Measurements from ENCODE around the gene BICDL2. TPM values are rescaled to one million over a fixed set of nuclear protein-coding genes. Genes with fewer than 3 reads are reported as not detected.
"Not testable (repeated sequence)": the region's sequence is repeated elsewhere in the genome, so short reads cannot be mapped to it uniquely, and the experiment has no call there.

The BICDL2 gene, protein sequence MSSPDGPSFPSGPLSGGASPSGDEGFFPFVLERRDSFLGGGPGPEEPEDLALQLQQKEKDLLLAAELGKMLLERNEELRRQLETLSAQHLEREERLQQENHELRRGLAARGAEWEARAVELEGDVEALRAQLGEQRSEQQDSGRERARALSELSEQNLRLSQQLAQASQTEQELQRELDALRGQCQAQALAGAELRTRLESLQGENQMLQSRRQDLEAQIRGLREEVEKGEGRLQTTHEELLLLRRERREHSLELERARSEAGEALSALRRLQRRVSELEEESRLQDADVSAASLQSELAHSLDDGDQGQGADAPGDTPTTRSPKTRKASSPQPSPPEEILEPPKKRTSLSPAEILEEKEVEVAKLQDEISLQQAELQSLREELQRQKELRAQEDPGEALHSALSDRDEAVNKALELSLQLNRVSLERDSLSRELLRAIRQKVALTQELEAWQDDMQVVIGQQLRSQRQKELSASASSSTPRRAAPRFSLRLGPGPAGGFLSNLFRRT
- total RNA-seq, result under 1 TPM; 0.20 to 0.23 TPM

- POLR2A ChIA-PET, result no interaction called here
- H3K4me1 Mint-ChIP-seq, result peaks cover 11% of the 10 kb centered on the region
- H3K4me3 Mint-ChIP-seq, result no peak within 1 kb of the TSS
- H3K9me3 Mint-ChIP-seq, result no peaks in the 10 kb centered on the region
- H3K27ac Mint-ChIP-seq, result no peak within 1 kb of the TSS
- DNase-seq, result no peak
- peaks cover 78% of the 10 kb centered on the region for H3K27me3 Mint-ChIP-seq
- H3K36me3 Mint-ChIP-seq (ENCODE audit: low read depth), result peaks cover 2% of the 10 kb centered on the region
- CTCF ChIA-PET, result interaction anchor here (0.7 to 9.5 kb wide), 7 partner anchors 7 to 504 kb away, joined by 3 to 119 read pairs (median 4); partner anchors contain the start of genes CLDN6, HCFC1R1, IL32 and THOC6
These were observed at the start of gene BICDL2 for GRCh38 chr16:3036726-3037315. BICDL2 (minus strand) TSS chr16:3036944; CDS start chr16:3035496, 1,448 bp downstream.

DNA sequence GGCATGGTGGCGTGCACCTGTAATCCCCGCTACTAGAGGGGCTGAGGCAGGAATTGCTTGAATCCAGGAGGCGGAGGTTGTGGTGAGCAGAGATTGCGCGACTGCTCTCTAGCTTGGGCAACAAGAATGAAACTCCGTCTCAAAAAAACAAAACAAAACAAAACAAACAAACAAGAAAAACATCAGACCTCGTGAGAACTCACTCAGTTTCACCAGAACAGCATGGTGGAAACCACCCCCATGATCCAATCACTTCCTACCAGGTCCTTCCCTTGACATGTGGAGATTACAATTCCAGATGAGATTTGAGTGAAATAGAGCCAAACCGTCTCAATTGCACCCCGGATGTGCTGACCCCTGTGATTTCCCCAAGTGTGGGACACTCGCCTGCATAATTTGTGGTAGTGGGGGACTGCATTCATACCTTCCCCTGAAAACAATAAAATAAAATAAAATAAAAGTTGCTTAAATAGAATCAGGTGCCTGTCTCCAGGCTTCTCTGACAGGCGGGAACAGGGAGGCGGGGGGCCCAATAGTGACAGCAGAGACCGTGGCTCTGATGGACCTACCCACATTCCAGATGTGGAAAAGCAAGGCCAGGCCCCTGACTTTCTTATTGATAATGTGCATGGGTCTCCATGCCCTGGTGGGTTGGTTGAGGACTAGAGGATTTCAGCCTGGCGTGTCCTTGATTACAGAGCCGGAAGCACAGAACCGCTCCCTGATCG lies 49.3 kb upstream of the BICDL2 start:
- DNase-seq, result no peak
- H3K9me3 Mint-ChIP-seq, result peaks cover 3% of the 10 kb centered on the region
- peak overlapping the region; percentile 78 for H3K27ac Mint-ChIP-seq
- peak overlapping the region; percentile 69 for H3K4me3 Mint-ChIP-seq
- H3K36me3 Mint-ChIP-seq (ENCODE audit: low read depth), result peaks cover 19% of the 10 kb centered on the region
- H3K27me3 Mint-ChIP-seq, result no peaks in the 10 kb centered on the region
- CTCF ChIA-PET, result interaction anchor here (0.7 to 1.7 kb wide), 3 partner anchors 10 to 39 kb away, joined by 3 to 5 read pairs (median 3); no protein-coding TSS in a partner anchor
- POLR2A ChIA-PET, result no interaction called here
- H3K4me1 Mint-ChIP-seq, result peaks cover 64% of the 10 kb centered on the region

- peak overlapping the region; percentile 27 for H3K4me3 Mint-ChIP-seq
- POLR2A ChIA-PET, result no interaction called here
- H3K36me3 Mint-ChIP-seq (ENCODE audit: low read depth), result peaks cover 24% of the 10 kb centered on the region
- no peaks in the 10 kb centered on the region for H3K27me3 Mint-ChIP-seq
- peaks cover 63% of the 10 kb centered on the region for H3K4me1 Mint-ChIP-seq
- peaks cover 5% of the 10 kb centered on the region for H3K9me3 Mint-ChIP-seq
- CTCF ChIA-PET, result interaction anchor here (0.7 to 1.1 kb wide), 2 partner anchors 9 to 11 kb away, joined by 3 read pairs; no protein-coding TSS in a partner anchor
- H3K27ac Mint-ChIP-seq, result peak overlapping the region; percentile 57
- no peak for DNase-seq
These were observed 48.4 kb upstream of the BICDL2 start for GRCh38 chr16:3084969-3085670.

- Mint-ChIP-seq H3K36me3 (ENCODE audit: low read depth) (peaks cover 31% of the 10 kb centered on the region), H3K27me3 (no peaks in the 10 kb centered on the region), H3K4me1 (peaks cover 68% of the 10 kb centered on the region), H3K27ac (peak overlapping the region; percentile 57), H3K9me3 (peaks cover 10% of the 10 kb centered on the region), H3K4me3 (no peak overlapping the region)
- POLR2A ChIA-PET, result interaction anchor here (0.6 kb wide), 1 partner anchor 633 kb away, joined by 3 read pairs; no protein-coding TSS in a partner anchor
- no peak for DNase-seq
- CTCF ChIA-PET, result interaction anchor here (1.1 to 1.6 kb wide), 3 partner anchors 10 to 50 kb away, joined by 3 to 8 read pairs (median 3); partner anchors contain the start of genes ZNF213 and ZSCAN10
These were observed 47.7 kb upstream of the BICDL2 start for GRCh38 chr16:3084491-3084890.

GRCh38 chr16:3083408-3083807 lies 46.7 kb upstream of the BICDL2 start:
- H3K4me1 Mint-ChIP-seq, result peaks cover 74% of the 10 kb centered on the region
- POLR2A ChIA-PET, H3K4me3 Mint-ChIP-seq, DNase-seq, H3K27me3 Mint-ChIP-seq, H3K27ac Mint-ChIP-seq: not testable (repeated sequence)
- H3K9me3 Mint-ChIP-seq, result peaks cover 14% of the 10 kb centered on the region
- peaks cover 38% of the 10 kb centered on the region for H3K36me3 Mint-ChIP-seq (ENCODE audit: low read depth)
- CTCF ChIA-PET, result interaction anchor here (0.8 to 1.6 kb wide), 4 partner anchors 9 to 51 kb away, joined by 3 to 8 read pairs (median 3); partner anchors contain the start of genes ZNF213 and ZSCAN10

GRCh38 chr16:3081957-3082356 lies 45.2 kb upstream of the BICDL2 start:
- Mint-ChIP-seq H3K4me1 (peaks cover 74% of the 10 kb centered on the region), H3K36me3 (ENCODE audit: low read depth) (peaks cover 51% of the 10 kb centered on the region), H3K9me3 (peaks cover 19% of the 10 kb centered on the region)
- H3K27me3 Mint-ChIP-seq, H3K4me3 Mint-ChIP-seq, POLR2A ChIA-PET, DNase-seq, CTCF ChIA-PET, H3K27ac Mint-ChIP-seq: not testable (repeated sequence)

DNA sequence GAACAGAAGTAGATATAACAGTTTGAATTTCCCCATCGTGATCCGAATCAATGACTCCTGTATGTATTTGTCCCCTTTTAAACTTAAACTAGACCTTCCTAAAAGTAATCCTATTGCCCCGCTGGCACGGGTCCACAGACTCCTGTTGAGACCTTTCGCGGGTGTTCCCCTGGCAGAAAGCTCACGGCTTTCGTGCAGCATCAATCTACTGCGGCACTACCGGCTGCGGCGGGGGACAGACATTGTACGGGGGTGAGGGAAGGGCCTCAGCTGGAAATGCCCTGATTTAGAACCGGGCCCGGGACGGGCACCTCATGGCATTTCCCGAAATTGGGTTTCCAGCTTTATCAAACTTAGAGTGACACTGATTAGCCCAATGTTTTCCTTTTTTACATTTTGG lies 43.3 kb upstream of the BICDL2 start:
- DNase-seq, result no peak
- Mint-ChIP-seq H3K27ac (no peak overlapping the region), H3K36me3 (ENCODE audit: low read depth) (peaks cover 52% of the 10 kb centered on the region), H3K4me1 (peaks cover 80% of the 10 kb centered on the region), H3K27me3 (no peaks in the 10 kb centered on the region), H3K4me3 (no peak overlapping the region), H3K9me3 (peaks cover 19% of the 10 kb centered on the region)
- POLR2A ChIA-PET, result no interaction called here
- CTCF ChIA-PET, result interaction anchor here (1.0 to 2.0 kb wide), 6 partner anchors 9 to 49 kb away, joined by 5 to 12 read pairs (median 6); partner anchors contain the start of gene IL32

- DNase-seq, result no peak
- ChIA-PET CTCF (interaction anchor here (0.7 to 5.8 kb wide), 12 partner anchors 10 to 82 kb away, joined by 3 to 31 read pairs (median 6); partner anchors contain the start of gene IL32), POLR2A (interaction anchor here (0.6 to 2.8 kb wide), 3 partner anchors 9 to 53 kb away, joined by 3 to 21 read pairs (median 14); partner anchors contain the start of gene IL32)
- H3K4me3 Mint-ChIP-seq, result peak overlapping the region; percentile 84
- peaks cover 19% of the 10 kb centered on the region for H3K9me3 Mint-ChIP-seq
- peak overlapping the region; percentile 98 for H3K27ac Mint-ChIP-seq
- H3K27me3 Mint-ChIP-seq, result no peaks in the 10 kb centered on the region
- peaks cover 85% of the 10 kb centered on the region for H3K4me1 Mint-ChIP-seq
- peaks cover 45% of the 10 kb centered on the region for H3K36me3 Mint-ChIP-seq (ENCODE audit: low read depth)
These were observed 39.8 kb upstream of the BICDL2 start for GRCh38 chr16:3076577-3076976.

DNA sequence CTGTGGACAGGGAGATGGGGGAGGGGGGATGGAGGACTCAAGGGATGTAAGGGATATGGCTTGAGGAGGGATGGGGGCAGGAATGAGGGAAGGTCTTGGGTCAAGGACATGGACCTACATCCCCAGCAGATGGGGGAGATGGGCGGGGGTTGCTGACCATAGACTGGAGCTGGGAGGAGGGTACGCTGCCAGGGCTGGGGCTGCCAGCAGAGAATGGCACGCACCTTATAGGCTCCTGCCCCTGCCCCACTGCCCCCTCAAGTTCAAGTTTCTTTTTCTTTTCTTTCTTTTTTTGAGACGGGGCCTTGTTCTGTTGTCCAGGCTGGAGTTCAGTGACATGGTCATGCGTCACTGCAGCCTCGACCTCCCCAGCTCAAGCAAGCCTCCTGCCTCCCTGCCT lies 39.2 kb upstream of the BICDL2 start:
- not testable (repeated sequence) for DNase-seq, H3K27me3 Mint-ChIP-seq
- Mint-ChIP-seq H3K27ac (peak overlapping the region; percentile 98), H3K36me3 (ENCODE audit: low read depth) (peaks cover 40% of the 10 kb centered on the region), H3K4me1 (peaks cover 87% of the 10 kb centered on the region), H3K4me3 (peak overlapping the region; percentile 84), H3K9me3 (peaks cover 16% of the 10 kb centered on the region)
- ChIA-PET CTCF (interaction anchor here (0.7 to 5.8 kb wide), 10 partner anchors 10 to 82 kb away, joined by 3 to 31 read pairs (median 6); partner anchors contain the start of gene IL32), POLR2A (interaction anchor here (2.0 to 2.8 kb wide), 2 partner anchors 10 to 54 kb away, joined by 14 to 21 read pairs; partner anchors contain the start of gene IL32)

GRCh38 chr16:3075523-3075915 lies 38.8 kb upstream of the BICDL2 start:
- POLR2A ChIA-PET, result interaction anchor here (0.8 to 2.8 kb wide), 5 partner anchors 10 to 54 kb away, joined by 3 to 21 read pairs (median 3); partner anchors contain the start of gene IL32
- CTCF ChIA-PET, result interaction anchor here (1.0 to 5.8 kb wide), 13 partner anchors 10 to 83 kb away, joined by 3 to 31 read pairs (median 5); partner anchors contain the start of gene IL32
- Mint-ChIP-seq H3K36me3 (ENCODE audit: low read depth) (peaks cover 38% of the 10 kb centered on the region), H3K4me3 (peak overlapping the region; percentile 84), H3K9me3 (peaks cover 14% of the 10 kb centered on the region), H3K27ac (peak overlapping the region; percentile 98), H3K4me1 (peaks cover 87% of the 10 kb centered on the region), H3K27me3 (no peaks in the 10 kb centered on the region)
- DNase-seq, result no peak

GRCh38 chr16:3074860-3075522 lies 38.2 kb upstream of the BICDL2 start:
- Mint-ChIP-seq H3K36me3 (ENCODE audit: low read depth) (peaks cover 41% of the 10 kb centered on the region), H3K27me3 (no peaks in the 10 kb centered on the region), H3K4me1 (peaks cover 91% of the 10 kb centered on the region), H3K9me3 (peaks cover 13% of the 10 kb centered on the region), H3K27ac (peak overlapping the region; percentile 98), H3K4me3 (peak overlapping the region; percentile 84)
- CTCF ChIA-PET, result interaction anchor here (0.6 to 5.8 kb wide), 14 partner anchors 9 to 148 kb away, joined by 3 to 31 read pairs (median 4); partner anchors contain the start of gene IL32
- POLR2A ChIA-PET, result interaction anchor here (0.5 to 2.8 kb wide), 7 partner anchors 9 to 55 kb away, joined by 3 to 21 read pairs (median 3); partner anchors contain the start of gene IL32
- DNase-seq, result peak; percentile 94
